Activated gamma-delta T cell (primary cell): ENCODE data around the gene LRRC30.
"Not testable (repeated sequence)": the region's sequence is repeated elsewhere in the genome, so short reads cannot be mapped to it uniquely, and the experiment has no call there.

Source experiments
- DNase-seq: peaks from one replicate; lab custom pipeline; 2025; lab: John Stamatoyannopoulos, UW
- total RNA-seq, 2 donors: gene quantifications; one replicate each; lab custom pipeline; 2026; lab: John Stamatoyannopoulos, UW

Gene LRRC30
- 0 reads per million in 2 donors for total RNA-seq

- no peak for DNase-seq
Observed at GRCh38 chr18:7230626-7231349, at the start of gene LRRC30. LRRC30 (plus strand) TSS chr18:7231089; CDS start chr18:7231139, 50 bp downstream.

GRCh38 chr18:7185701-7186100 is 45.2 kb upstream of the LRRC30 start:
- no peak for DNase-seq

- DNase-seq = no peak
Observed at GRCh38 chr18:7190547-7191156, 40.2 kb upstream of the LRRC30 start.

- DNase-seq = no peak
Observed at GRCh38 chr18:7191736-7192135, 39.2 kb upstream of the LRRC30 start.

GRCh38 chr18:7195266-7195665 is 35.6 kb upstream of the LRRC30 start:
- no peak for DNase-seq

GRCh38 chr18:7196421-7196820 is 34.5 kb upstream of the LRRC30 start:
- DNase-seq = no peak

GRCh38 chr18:7197854-7198253 is 33.0 kb upstream of the LRRC30 start:
- no peak for DNase-seq

GRCh38 chr18:7198326-7198725 is 32.6 kb upstream of the LRRC30 start:
- DNase-seq = no peak

- no peak for DNase-seq
Observed at GRCh38 chr18:7201096-7201495, 29.8 kb upstream of the LRRC30 start.

- no peak for DNase-seq
Observed at GRCh38 chr18:7202169-7202568, 28.7 kb upstream of the LRRC30 start.

- not testable (repeated sequence) for DNase-seq
Observed at GRCh38 chr18:7203601-7204000, 27.3 kb upstream of the LRRC30 start.

GRCh38 chr18:7205346-7205745 is 25.5 kb upstream of the LRRC30 start:
- no peak for DNase-seq

- DNase-seq = no peak
Observed at GRCh38 chr18:7206217-7206616, 24.7 kb upstream of the LRRC30 start.

- no peak for DNase-seq
Observed at GRCh38 chr18:7207366-7207915, 23.4 kb upstream of the LRRC30 start.

- no peak for DNase-seq
Observed at GRCh38 chr18:7221424-7222155, 9.3 kb upstream of the LRRC30 start.

GRCh38 chr18:7224198-7224597 is 6.7 kb upstream of the LRRC30 start:
- no peak for DNase-seq

GRCh38 chr18:7232218-7232617 is 1.3 kb downstream of the LRRC30 start:
- DNase-seq = no peak

- no peak for DNase-seq
Observed at GRCh38 chr18:7233134-7233810, 2.4 kb downstream of the LRRC30 start.

GRCh38 chr18:7234091-7234490 is 3.2 kb downstream of the LRRC30 start:
- DNase-seq = no peak

- DNase-seq = no peak
Observed at GRCh38 chr18:7234956-7235355, 4.1 kb downstream of the LRRC30 start.

- no peak for DNase-seq
Observed at GRCh38 chr18:7236072-7236471, 5.2 kb downstream of the LRRC30 start.

GRCh38 chr18:7236933-7237332 is 6.0 kb downstream of the LRRC30 start:
- no peak for DNase-seq
